A549 (cell line): ENCODE data around the gene ROR2. TPM values are rescaled to one million over a fixed set of nuclear protein-coding genes. Genes with fewer than 3 reads are reported as not detected.

ENCODE experiments used
- ATAC-seq, 2 experiments: fragments of 200-7000 bp in 1 of 2; fragments of >200 bp in 1 of 2; cut with Nextera tagmentation in 1 of 2; cut with Tn5 transposase in 1 of 2; 3 replicates each; pipeline versions ENCODE4 v1.8.0 to v1.9.1; 2018 to 2020; ENCODE audit warnings: mild to moderate bottlenecking in 1 of 2, moderate library complexity in 1 of 2
- CTCF ChIA-PET: fragments of 300-600 bp; sonication (Branson Sonifier 250); formaldehyde crosslinking; extraction: SDS; loops from one replicate; lab custom pipeline; 2021; ENCODE audit warnings: antibody characterized with exemption, inconsistent platforms; lab: Yijun Ruan, JAX
- POLR2A ChIA-PET: fragments of 350-600 bp; formaldehyde crosslinking; extraction: SDS; loops from one replicate; lab custom pipeline; 2021; ENCODE audit warnings: antibody characterized with exemption, inconsistent platforms; lab: Yijun Ruan, JAX
- DNase-seq, 2 experiments: peaks; one replicate each; pipeline versions ENCODE4 v3.0.0 to v3.0.0-alpha.2; 2011 to 2016; ENCODE audit warnings: low read depth in 1 of 2, low spot score in 1 of 2
- FAIRE-seq: peaks from 2 replicates; lab custom pipeline; 2011; peaks lifted over from hg19 to GRCh38; lab: Jason Lieb, UNC
- H3K27ac ChIP-seq, 2 experiments: fragments of >200 bp; sonication (Bioruptor Twin); formaldehyde crosslinking; 3 replicates each; pipeline ENCODE4 v1.5.1; 2016 to 2017
- H3K4me1 ChIP-seq: fragments of >200 bp; sonication (Bioruptor Twin); formaldehyde crosslinking; 3 replicates; pipeline ENCODE4 v1.6.1; 2016
- H3K4me2 ChIP-seq: fragments of >200 bp; sonication (Bioruptor Twin); formaldehyde crosslinking; 3 replicates; pipeline ENCODE4 v1.6.1; 2016
- H3K4me3 ChIP-seq: fragments of >200 bp; sonication (Bioruptor Twin); formaldehyde crosslinking; 3 replicates; pipeline ENCODE4 v1.5.1; 2016
- H3K9me3 ChIP-seq: fragments of >200 bp; sonication (Bioruptor Twin); formaldehyde crosslinking; 3 replicates; pipeline ENCODE4 v1.6.1; 2016
- ATOH8 ChIP-seq: fragments of 250-450 bp; sonication (Bioruptor Pico); IDR thresholded peaks from 2 replicates; pipeline ENCODE4 v1.5.0; 2020; ENCODE audit warnings: low read depth, mild to moderate bottlenecking, moderate library complexity
- BHLHE40 ChIP-seq: IDR thresholded peaks from 2 replicates; pipeline ENCODE4 v1.6.1; 2012; ENCODE audit warnings: low read depth, low read length, inconsistent platforms
- CBX2 ChIP-seq: fragments of 200-600 bp; sonication (generic); IDR thresholded peaks from 2 replicates; pipeline ENCODE4 v1.6.1; 2016; ENCODE audit warnings: low read depth, mild to moderate bottlenecking, borderline replicate concordance
- CHD2 ChIP-seq: fragments of 150-350 bp; IDR thresholded peaks from 2 replicates; pipeline ENCODE4 v1.6.1; 2014; ENCODE audit warnings: low read length; ENCODE audit not compliant: partially characterized antibody
- EHMT2 ChIP-seq: fragments of 200-600 bp; sonication (generic); IDR thresholded peaks from 2 replicates; pipeline ENCODE4 v1.6.1; 2016; ENCODE audit warnings: antibody characterized with exemption, low read depth, mild to moderate bottlenecking, moderate library complexity
- FOSB ChIP-seq: fragments of 250-450 bp; sonication (Bioruptor Pico); IDR thresholded peaks from 2 replicates; pipeline ENCODE4 v1.5.0; 2020; ENCODE audit warnings: mild to moderate bottlenecking, moderate library complexity
- FOXS1 ChIP-seq: fragments of 250-450 bp; sonication (Bioruptor Pico); IDR thresholded peaks from 2 replicates; pipeline ENCODE4 v1.5.0; 2020; ENCODE audit warnings: mild to moderate bottlenecking, moderate library complexity
- GATA3 ChIP-seq: IDR thresholded peaks from 2 replicates; pipeline ENCODE4 v1.6.1; 2012; ENCODE audit warnings: borderline replicate concordance
- HDAC2 ChIP-seq: fragments of 200-600 bp; sonication (generic); IDR thresholded peaks from 2 replicates; pipeline ENCODE4 v1.6.1; 2016
- HOXA7 ChIP-seq: fragments of 250-450 bp; sonication (Bioruptor Pico); IDR thresholded peaks from 2 replicates; pipeline ENCODE4 v1.5.0; 2020; ENCODE audit warnings: mild to moderate bottlenecking, moderate library complexity
- HOXB13 ChIP-seq: fragments of 250-450 bp; sonication (Bioruptor Pico); IDR thresholded peaks from 2 replicates; pipeline ENCODE4 v1.5.0; 2020; ENCODE audit warnings: low read depth, mild to moderate bottlenecking, moderate library complexity
- KDM5A ChIP-seq: fragments of 200-600 bp; sonication (generic); IDR thresholded peaks from 2 replicates; pipeline ENCODE4 v1.6.1; 2016; ENCODE audit warnings: antibody characterized with exemption, mild to moderate bottlenecking
- MAX ChIP-seq: IDR thresholded peaks from 2 replicates; pipeline ENCODE4 v1.6.1; 2012
- NPAS2 ChIP-seq: fragments of 250-450 bp; sonication (Bioruptor Pico); IDR thresholded peaks from 2 replicates; pipeline ENCODE4 v1.8.0; 2022; ENCODE audit warnings: mild to moderate bottlenecking, moderate library complexity, borderline replicate concordance
- PBX3 ChIP-seq: IDR thresholded peaks from 2 replicates; pipeline ENCODE4 v1.6.1; 2012
- PHF8 ChIP-seq: fragments of 200-600 bp; sonication (generic); IDR thresholded peaks from 2 replicates; pipeline ENCODE4 v1.6.1; 2016; ENCODE audit warnings: low read depth, mild to moderate bottlenecking, antibody characterized with exemption, moderate library complexity, borderline replicate concordance
- RAD21 ChIP-seq, 2 experiments: fragments of >200 bp in 1 of 2; sonication (Bioruptor Twin) in 1 of 2; formaldehyde crosslinking in 1 of 2; IDR thresholded peaks in 1 of 2; conservative IDR thresholded peaks in 1 of 2; 2 replicates in 1 of 2; 3 replicates in 1 of 2; pipeline ENCODE4 v1.6.1; 2012 to 2018; ENCODE audit warnings: inconsistent platforms in 1 of 2
- RCOR1 ChIP-seq: fragments of 150-350 bp; IDR thresholded peaks from 2 replicates; pipeline ENCODE4 v1.6.1; 2014; ENCODE audit warnings: antibody characterized with exemption, low read length, low read depth
- REST ChIP-seq: fragments of 200-600 bp; sonication (generic); IDR thresholded peaks from 2 replicates; pipeline ENCODE4 v1.6.1; 2016; ENCODE audit warnings: antibody characterized with exemption, mild to moderate bottlenecking, moderate library complexity
- RNF2 ChIP-seq: fragments of 200-600 bp; sonication (generic); IDR thresholded peaks from 2 replicates; pipeline ENCODE4 v1.6.1; 2016; ENCODE audit warnings: low read depth, mild to moderate bottlenecking, antibody characterized with exemption, moderate library complexity, borderline replicate concordance
- ZC3H11A ChIP-seq: fragments of 450-650 bp; IDR thresholded peaks from 2 replicates; pipeline ENCODE4 v1.6.1; 2014; ENCODE audit warnings: antibody characterized with exemption, mild to moderate bottlenecking
- ZFP36 ChIP-seq: fragments of 450-650 bp; IDR thresholded peaks from 2 replicates; pipeline ENCODE4 v1.6.1; 2014; ENCODE audit warnings: borderline replicate concordance; ENCODE audit not compliant: partially characterized antibody
- ZSCAN20 ChIP-seq: fragments of 250-450 bp; sonication (Bioruptor Pico); IDR thresholded peaks from 2 replicates; pipeline ENCODE4 v1.8.0; 2022; ENCODE audit warnings: mild to moderate bottlenecking, moderate library complexity
- WGBS: methylation state at CpG from one replicate; pipeline ENCODE4 v1.1.6; 2017; ENCODE audit errors: missing lambda C conversion rate; 5-methylcytosine and 5-hydroxymethylcytosine counted together
- polyA plus RNA-seq, 4 experiments: library from polyadenylated mRNA; depleted of rRNA in 3 of 4; stranded (reverse); fragments of >200 nt; fragmentation: RNase III in 1 of 4; extraction: RNeasy Plus Mini Kit Qiagen cat#74134 plus additional on column Dnase treatment in 1 of 4; gene quantifications; 2 replicates in 3 of 4; 3 replicates in 1 of 4; pipeline ENCODE4 v1.2.3, GENCODE V29; 2011 to 2017

The ROR2 gene
- polyA plus RNA-seq, 2 of the 4 experiments (the other 2 are of a cell fraction), result 0.12 to 0.53 TPM

- TF ChIP-seq HOXB13, result no peak
- TF ChIP-seq ZC3H11A, result no peak
- no peak for TF ChIP-seq RNF2
- TF ChIP-seq HOXA7 (CRISPR knock-in tag), result no peak
These were observed 14.1 kb downstream of the ROR2 start (continued) for GRCh38 chr9:91935805-91936514.

- Histone ChIP-seq H3K9me3 (peaks cover 12% of the 10 kb centered on the region), H3K4me3 (no peak overlapping the region), H3K4me1 (no peaks in the 10 kb centered on the region), H3K4me2 (no peak overlapping the region), H3K27ac (no peak overlapping the region)
- FAIRE-seq (no peak), DNase-seq (no peak), ATAC-seq (no peak)
- no peak for TF ChIP-seq EHMT2
- no peak for TF ChIP-seq MAX
- TF ChIP-seq CBX2, result no peak
- TF ChIP-seq RAD21 (conservative IDR thresholded peaks at IDR 0.05 in 1 of 2, IDR thresholded peaks at IDR 0.05 in 1 of 2), result no peak
- TF ChIP-seq BHLHE40, result no peak
- TF ChIP-seq REST, result no peak
- no peak for TF ChIP-seq HDAC2
- TF ChIP-seq CHD2, result no peak
- TF ChIP-seq RCOR1, result no peak
- no peak for TF ChIP-seq FOXS1 (CRISPR knock-in tag)
- TF ChIP-seq PHF8, result no peak
- no peak for TF ChIP-seq NPAS2
- no peak for TF ChIP-seq FOSB (CRISPR knock-in tag)
- no peak for TF ChIP-seq KDM5A
- no peak for TF ChIP-seq ZFP36
- no peak for TF ChIP-seq ATOH8 (CRISPR knock-in tag)
- TF ChIP-seq GATA3, result no peak
- no peak for TF ChIP-seq ZSCAN20
- TF ChIP-seq RNF2, result no peak
- TF ChIP-seq PBX3, result no peak
- 68% methylated on average over 12 of the region's 13 CpGs for WGBS
- ChIA-PET CTCF (interaction anchor here (1.6 to 5.4 kb wide), 4 partner anchors 13 to 170 kb away, joined by 3 to 21 read pairs (median 6); partner anchors contain the start of gene ROR2), POLR2A (no interaction called here)
These were observed 14.8 kb downstream of the ROR2 start for GRCh38 chr9:91935066-91935749.
